NCI-H2171 (cell line): ENCODE measurements around the gene KLHL35.
"Not testable (repeated sequence)": the region's sequence is repeated elsewhere in the genome, so short reads cannot be mapped to it uniquely, and the experiment has no call there.

Experiments used
- DNase-seq: peaks from one replicate; lab custom pipeline; 2025; lab: John Stamatoyannopoulos, UW

The KLHL35 gene

DNA sequence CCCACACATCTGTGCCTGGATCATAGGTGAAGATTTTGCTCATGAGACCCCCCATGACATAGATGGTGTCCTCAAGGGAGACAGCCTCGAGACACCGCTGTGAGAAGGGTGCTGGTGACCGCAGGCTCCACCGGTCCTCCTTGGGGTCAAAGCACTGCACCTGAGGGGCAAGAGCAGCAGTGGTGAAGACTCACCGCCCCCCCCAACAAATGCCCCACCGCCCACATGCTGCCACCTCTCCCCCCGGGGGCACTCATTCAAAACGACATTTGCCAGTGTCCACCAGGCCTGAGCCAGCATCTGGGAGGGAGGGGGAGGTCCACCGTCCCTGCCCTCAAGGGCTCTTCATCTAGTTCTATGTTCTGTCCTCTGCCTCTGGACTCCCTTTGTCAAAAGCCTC is 9.3 kb downstream of the KLHL35 start:
- DNase-seq: no peak

GRCh38 chr11:75422248-75423231 is 10.5 kb downstream of the KLHL35 start:
- DNase-seq: no peak

- DNase-seq: no peak
Measured at GRCh38 chr11:75421902-75422247, 11.1 kb downstream of the KLHL35 start.

GRCh38 chr11:75421035-75421602 is 11.9 kb downstream of the KLHL35 start:
- no peak for DNase-seq

GRCh38 chr11:75420224-75421034 is 12.6 kb downstream of the KLHL35 start:
- no peak for DNase-seq

- DNase-seq: no peak
Measured at GRCh38 chr11:75413864-75414263, 19.1 kb downstream of the KLHL35 start.

DNA sequence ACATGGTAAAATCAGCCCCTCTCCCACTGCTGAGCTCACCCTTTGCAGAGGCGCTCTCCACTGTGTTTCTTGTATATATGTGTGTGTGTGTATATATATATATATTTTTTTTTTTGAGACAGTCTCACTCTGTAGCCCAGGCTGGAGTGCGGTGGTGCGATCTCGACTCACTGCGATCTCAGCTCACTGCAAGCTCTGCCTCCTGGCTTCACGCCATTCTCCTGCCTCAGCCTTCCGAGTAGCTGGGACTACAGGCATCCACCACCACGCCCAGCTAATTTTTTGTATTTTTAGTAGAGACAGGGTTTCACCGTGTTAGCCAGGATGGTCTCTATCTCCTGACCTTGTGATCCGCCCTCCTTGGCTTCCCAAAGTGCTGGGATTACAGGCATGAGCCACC is 19.9 kb downstream of the KLHL35 start:
- not testable (repeated sequence) for DNase-seq

- DNase-seq: not testable (repeated sequence)
Measured at GRCh38 chr11:75409971-75410370, 23.0 kb downstream of the KLHL35 start.

- DNase-seq: no peak
Measured at GRCh38 chr11:75408957-75409219, 24.1 kb downstream of the KLHL35 start.

DNA sequence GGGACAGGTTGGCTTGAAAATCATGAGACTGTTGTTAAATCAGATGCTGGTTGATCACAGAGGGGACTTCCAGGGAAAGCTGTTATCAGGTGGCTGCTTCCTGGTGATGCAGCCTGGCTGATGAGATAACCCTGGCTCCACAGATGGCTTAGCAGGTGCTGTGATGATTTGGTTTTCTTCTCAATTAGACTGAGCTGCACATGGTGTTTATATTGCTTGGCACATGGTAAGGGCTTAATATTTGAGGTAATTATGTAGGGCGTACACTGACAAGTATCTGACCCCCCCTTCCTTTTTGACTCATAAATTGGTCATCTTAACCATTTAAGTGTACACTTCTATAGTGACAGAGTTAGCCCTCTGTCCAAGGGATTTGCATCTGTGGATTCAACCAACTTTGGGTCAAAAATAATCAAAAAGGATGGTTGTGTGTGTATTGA is 26.6 kb downstream of the KLHL35 start:
- peak; percentile 39 for DNase-seq

GRCh38 chr11:75403983-75404658 is 28.9 kb downstream of the KLHL35 start:
- no peak for DNase-seq

DNA sequence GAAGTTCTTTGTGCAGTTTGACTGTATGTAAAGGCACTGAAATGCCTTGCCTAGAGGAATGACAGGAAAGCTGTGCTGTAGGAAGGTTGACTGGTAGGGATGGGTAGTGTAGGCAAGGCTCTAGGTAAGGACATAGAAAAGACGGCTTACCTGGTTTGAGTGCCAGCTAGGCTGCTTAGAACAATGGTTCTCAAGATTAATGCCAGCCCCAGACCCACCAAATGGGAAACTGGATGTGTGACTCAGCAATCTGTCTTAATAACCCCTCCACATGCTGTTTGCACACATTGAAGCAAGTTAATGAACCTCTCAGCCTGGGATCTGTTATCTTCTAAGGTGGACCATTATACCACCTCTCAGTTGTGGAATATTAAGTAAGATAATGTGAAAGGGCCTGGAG is 30.0 kb downstream of the KLHL35 start:
- no peak for DNase-seq

GRCh38 chr11:75402002-75402773 is 30.8 kb downstream of the KLHL35 start:
- no peak for DNase-seq

- DNase-seq: no peak
Measured at GRCh38 chr11:75400146-75400865, 32.7 kb downstream of the KLHL35 start.

- peak; percentile 78 for DNase-seq
Measured at GRCh38 chr11:75399344-75400145, 33.5 kb downstream of the KLHL35 start, which contains the start of gene RPS3. Gene RPS3 (plus strand): TSS chr11:75399518. CDS start chr11:75399548, 30 bp downstream.

DNA sequence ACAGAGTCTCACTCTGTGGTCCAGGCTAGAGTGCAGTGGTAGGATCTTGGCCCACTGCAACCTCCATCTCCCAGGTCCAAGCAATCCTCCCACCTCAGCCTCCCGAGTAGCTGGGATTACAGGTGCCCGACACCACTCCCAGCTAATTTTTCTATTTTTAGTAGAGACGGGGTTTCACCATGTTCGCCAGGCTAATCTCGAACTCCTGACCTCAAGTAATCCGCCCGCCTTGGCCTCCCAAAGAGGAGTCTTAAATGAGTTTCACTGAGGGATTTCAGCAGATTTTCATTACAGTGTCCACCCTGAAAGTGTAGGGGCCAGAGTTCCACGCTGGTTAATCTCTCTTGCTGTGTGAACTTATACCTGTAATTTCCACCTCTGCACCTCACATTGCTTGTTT is 34.1 kb downstream of the KLHL35 start:
- DNase-seq: no peak

DNA sequence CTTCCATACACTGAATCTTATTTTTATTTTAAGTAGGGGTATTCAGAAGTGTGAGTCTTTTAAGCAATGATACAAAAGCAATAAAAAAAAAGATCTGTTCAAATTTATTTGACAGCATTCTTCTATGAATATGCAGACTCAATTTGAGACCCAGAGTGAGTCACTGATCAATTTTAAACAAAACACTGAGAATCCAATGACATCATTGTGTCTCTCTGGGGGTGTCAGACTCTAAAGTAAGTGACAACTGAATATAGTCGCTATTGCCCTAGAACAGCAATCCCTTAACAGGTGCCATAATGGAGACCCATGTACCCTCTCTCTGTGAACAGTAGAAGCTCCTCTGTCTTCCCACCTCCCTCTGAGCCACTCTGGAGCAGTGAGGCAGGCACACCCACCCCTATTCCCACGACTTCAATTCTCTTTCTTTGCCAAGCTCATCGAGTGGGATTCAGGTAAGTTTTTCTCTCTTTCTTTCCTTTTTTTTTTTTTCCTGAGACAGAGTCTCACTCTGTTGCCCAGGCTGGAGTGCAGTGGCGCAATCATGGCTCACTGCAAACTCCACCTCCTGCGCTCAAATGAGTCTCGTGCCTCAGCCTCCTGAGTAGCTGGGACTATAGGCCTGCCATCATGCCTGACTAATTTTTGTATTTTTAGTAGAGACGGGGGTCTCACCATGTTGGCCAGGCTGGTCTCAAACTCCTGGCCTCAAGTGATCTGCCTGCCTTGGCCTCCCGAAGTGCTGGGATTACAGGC is 38.7 kb downstream of the KLHL35 start:
- no peak for DNase-seq

DNA sequence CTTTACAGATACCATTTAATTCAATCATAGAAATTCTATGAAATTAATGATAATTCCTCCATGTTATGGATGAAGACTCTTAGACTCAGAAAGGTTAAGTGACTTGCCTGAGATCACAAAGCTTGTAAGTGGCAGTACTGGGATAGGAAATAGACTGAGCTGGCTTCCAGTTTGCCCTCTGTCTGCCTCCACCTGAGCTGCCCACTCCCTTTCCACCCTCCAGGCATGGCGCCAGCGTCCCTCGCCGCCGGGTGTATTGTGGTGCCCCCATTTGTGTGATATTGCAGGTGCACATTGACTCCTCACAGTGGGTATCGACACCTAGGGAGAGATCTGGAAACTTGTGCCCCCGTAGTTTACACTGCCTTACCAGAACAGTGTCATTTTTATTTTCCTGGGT is 43.1 kb downstream of the KLHL35 start:
- DNase-seq: no peak

- DNase-seq: no peak
Measured at GRCh38 chr11:75389276-75389605, 43.8 kb downstream of the KLHL35 start.
